ENCODE results near the gene MACROD2. TPM values are rescaled to one million over a fixed set of nuclear protein-coding genes. Genes with fewer than 3 reads are reported as not detected.

MACROD2 gene
- polyA plus RNA-seq, 4 donors, result 1.00 to 4.8 (median 1.4) TPM

GRCh38 chr20:15209537-15209936, 1214.2 kb downstream of the MACROD2 start:
- Histone ChIP-seq H3K27me3 (ENCODE audit: control insufficient read depth in 3 of 3, insufficient read depth in 3 of 3, low read length in 3 of 3) (no peaks in the 10 kb centered on the region), H3K36me3 (ENCODE audit: control insufficient read depth in 3 of 3, insufficient read depth in 2 of 3, low read depth in 1 of 3, low read length in 3 of 3) (no peaks in the 10 kb centered on the region), H3K4me3 (ENCODE audit: low read depth in 1 of 3, low read length in 3 of 3) (no peak overlapping the region), H3K27ac (ENCODE audit: low read depth in 1 of 3, low read length in 2 of 3) (no peak overlapping the region), H3K9me3 (ENCODE audit: control insufficient read depth in 2 of 2, insufficient read depth in 1 of 2, low read depth in 1 of 2, low read length in 1 of 2) (peaks cover 0 to 12% of the 10 kb centered on the region in 2 donors), H3K4me1 (ENCODE audit: control insufficient read depth in 3 of 3, insufficient read depth in 2 of 3, low read depth in 1 of 3, low read length in 2 of 3) (no peaks in the 10 kb centered on the region)
- DNase-seq (no peak), FAIRE-seq (no peak)
- 86 to 91% (median 88%) methylated on average over 1 of the region's 1 CpG for WGBS, 3 donors

- WGBS, 3 donors, result 72 to 94% (median 88%) methylated on average over 1 of the region's 1 CpG
- no peak overlapping the region for H3K27ac ChIP-seq (ENCODE audit: low read depth in 1 of 3, low read length in 2 of 3)
- H3K4me1 ChIP-seq (ENCODE audit: control insufficient read depth in 3 of 3, insufficient read depth in 2 of 3, low read depth in 1 of 3, low read length in 2 of 3), result no peaks in the 10 kb centered on the region
- no peaks in the 10 kb centered on the region for H3K27me3 ChIP-seq (ENCODE audit: control insufficient read depth in 3 of 3, insufficient read depth in 3 of 3, low read length in 3 of 3)
- no peaks in the 10 kb centered on the region for H3K36me3 ChIP-seq (ENCODE audit: control insufficient read depth in 3 of 3, insufficient read depth in 2 of 3, low read depth in 1 of 3, low read length in 3 of 3)
- peaks cover 0 to 2% of the 10 kb centered on the region in 2 donors for H3K9me3 ChIP-seq (ENCODE audit: control insufficient read depth in 2 of 2, insufficient read depth in 1 of 2, low read depth in 1 of 2, low read length in 1 of 2)
- H3K4me3 ChIP-seq (ENCODE audit: low read depth in 1 of 3, low read length in 3 of 3), result no peak overlapping the region
- no peak for DNase-seq
- no peak for FAIRE-seq
Measured at GRCh38 chr20:15214051-15214450, 1218.7 kb downstream of the MACROD2 start.

- WGBS, 3 donors, result 64 to 70% (median 69%) methylated on average over 6 of the region's 6 CpGs
- Histone ChIP-seq H3K27me3 (ENCODE audit: control insufficient read depth in 3 of 3, insufficient read depth in 3 of 3, low read length in 3 of 3) (no peaks in the 10 kb centered on the region), H3K9me3 (ENCODE audit: control insufficient read depth in 2 of 2, insufficient read depth in 1 of 2, low read depth in 1 of 2, low read length in 1 of 2) (no peaks in the 10 kb centered on the region), H3K4me1 (ENCODE audit: control insufficient read depth in 3 of 3, insufficient read depth in 2 of 3, low read depth in 1 of 3, low read length in 2 of 3) (no peaks in the 10 kb centered on the region), H3K27ac (ENCODE audit: low read depth in 1 of 3, low read length in 2 of 3) (no peak overlapping the region), H3K4me3 (ENCODE audit: low read depth in 1 of 3, low read length in 3 of 3) (no peak overlapping the region), H3K36me3 (ENCODE audit: control insufficient read depth in 3 of 3, insufficient read depth in 2 of 3, low read depth in 1 of 3, low read length in 3 of 3) (no peaks in the 10 kb centered on the region)
- DNase-seq (no peak), FAIRE-seq (no peak)
Measured at GRCh38 chr20:15220009-15220656, 1224.8 kb downstream of the MACROD2 start.

GRCh38 chr20:15220778-15221565, 1225.7 kb downstream of the MACROD2 start:
- Histone ChIP-seq H3K27me3 (ENCODE audit: control insufficient read depth in 3 of 3, insufficient read depth in 3 of 3, low read length in 3 of 3) (no peaks in the 10 kb centered on the region), H3K9me3 (ENCODE audit: control insufficient read depth in 2 of 2, insufficient read depth in 1 of 2, low read depth in 1 of 2, low read length in 1 of 2) (no peaks in the 10 kb centered on the region), H3K4me1 (ENCODE audit: control insufficient read depth in 3 of 3, insufficient read depth in 2 of 3, low read depth in 1 of 3, low read length in 2 of 3) (no peaks in the 10 kb centered on the region), H3K27ac (ENCODE audit: low read depth in 1 of 3, low read length in 2 of 3) (no peak overlapping the region), H3K4me3 (ENCODE audit: low read depth in 1 of 3, low read length in 3 of 3) (no peak overlapping the region), H3K36me3 (ENCODE audit: control insufficient read depth in 3 of 3, insufficient read depth in 2 of 3, low read depth in 1 of 3, low read length in 3 of 3) (no peaks in the 10 kb centered on the region)
- WGBS, 3 donors, result 89 to 90% (median 90%) methylated on average over 6 of the region's 6 CpGs
- DNase-seq, result no peak
- no peak for FAIRE-seq

GRCh38 chr20:15222502-15223330, 1227.4 kb downstream of the MACROD2 start:
- WGBS, 3 donors, result 86 to 91% (median 88%) methylated on average over 5 of the region's 5 CpGs
- no peak overlapping the region for H3K4me3 ChIP-seq (ENCODE audit: low read depth in 1 of 3, low read length in 3 of 3)
- H3K36me3 ChIP-seq (ENCODE audit: control insufficient read depth in 3 of 3, insufficient read depth in 2 of 3, low read depth in 1 of 3, low read length in 3 of 3), result no peaks in the 10 kb centered on the region
- no peak for DNase-seq
- no peaks in the 10 kb centered on the region for H3K27me3 ChIP-seq (ENCODE audit: control insufficient read depth in 3 of 3, insufficient read depth in 3 of 3, low read length in 3 of 3)
- no peaks in the 10 kb centered on the region for H3K4me1 ChIP-seq (ENCODE audit: control insufficient read depth in 3 of 3, insufficient read depth in 2 of 3, low read depth in 1 of 3, low read length in 2 of 3)
- no peak for FAIRE-seq
- H3K27ac ChIP-seq (ENCODE audit: low read depth in 1 of 3, low read length in 2 of 3), result no peak overlapping the region
- H3K9me3 ChIP-seq (ENCODE audit: control insufficient read depth in 2 of 2, insufficient read depth in 1 of 2, low read depth in 1 of 2, low read length in 1 of 2), result no peaks in the 10 kb centered on the region

- no peak overlapping the region for H3K27ac ChIP-seq (ENCODE audit: low read depth in 1 of 3, low read length in 2 of 3)
- no peak overlapping the region for H3K4me3 ChIP-seq (ENCODE audit: low read depth in 1 of 3, low read length in 3 of 3)
- WGBS, 3 donors, result 80 to 91% (median 88%) methylated on average over 2 of the region's 2 CpGs
- H3K4me1 ChIP-seq (ENCODE audit: control insufficient read depth in 3 of 3, insufficient read depth in 2 of 3, low read depth in 1 of 3, low read length in 2 of 3), result no peaks in the 10 kb centered on the region
- H3K27me3 ChIP-seq (ENCODE audit: control insufficient read depth in 3 of 3, insufficient read depth in 3 of 3, low read length in 3 of 3), result no peaks in the 10 kb centered on the region
- FAIRE-seq (no peak), DNase-seq (no peak)
- H3K9me3 ChIP-seq (ENCODE audit: control insufficient read depth in 2 of 2, insufficient read depth in 1 of 2, low read depth in 1 of 2, low read length in 1 of 2), result no peaks in the 10 kb centered on the region
- no peaks in the 10 kb centered on the region for H3K36me3 ChIP-seq (ENCODE audit: control insufficient read depth in 3 of 3, insufficient read depth in 2 of 3, low read depth in 1 of 3, low read length in 3 of 3)
Measured at GRCh38 chr20:15224199-15224598, 1228.9 kb downstream of the MACROD2 start.

GRCh38 chr20:15227102-15227501, 1231.8 kb downstream of the MACROD2 start:
- FAIRE-seq (no peak), DNase-seq (no peak)
- Histone ChIP-seq H3K4me1 (ENCODE audit: control insufficient read depth in 3 of 3, insufficient read depth in 2 of 3, low read depth in 1 of 3, low read length in 2 of 3) (no peaks in the 10 kb centered on the region), H3K27me3 (ENCODE audit: control insufficient read depth in 3 of 3, insufficient read depth in 3 of 3, low read length in 3 of 3) (no peaks in the 10 kb centered on the region), H3K36me3 (ENCODE audit: control insufficient read depth in 3 of 3, insufficient read depth in 2 of 3, low read depth in 1 of 3, low read length in 3 of 3) (no peaks in the 10 kb centered on the region), H3K9me3 (ENCODE audit: control insufficient read depth in 2 of 2, insufficient read depth in 1 of 2, low read depth in 1 of 2, low read length in 1 of 2) (peaks cover 0 to 5% of the 10 kb centered on the region in 2 donors), H3K4me3 (ENCODE audit: low read depth in 1 of 3, low read length in 3 of 3) (no peak overlapping the region), H3K27ac (ENCODE audit: low read depth in 1 of 3, low read length in 2 of 3) (no peak overlapping the region)
- 47 to 75% (median 54%) methylated on average over 3 of the region's 3 CpGs for WGBS, 3 donors

GRCh38 chr20:15232243-15232642, 1236.9 kb downstream of the MACROD2 start:
- no peak overlapping the region for H3K4me3 ChIP-seq (ENCODE audit: low read depth in 1 of 3, low read length in 3 of 3)
- peaks cover 0 to 5% of the 10 kb centered on the region in 2 donors for H3K9me3 ChIP-seq (ENCODE audit: control insufficient read depth in 2 of 2, insufficient read depth in 1 of 2, low read depth in 1 of 2, low read length in 1 of 2)
- FAIRE-seq (no peak), DNase-seq (no peak)
- H3K36me3 ChIP-seq (ENCODE audit: control insufficient read depth in 3 of 3, insufficient read depth in 2 of 3, low read depth in 1 of 3, low read length in 3 of 3), result no peaks in the 10 kb centered on the region
- H3K4me1 ChIP-seq (ENCODE audit: control insufficient read depth in 3 of 3, insufficient read depth in 2 of 3, low read depth in 1 of 3, low read length in 2 of 3), result no peaks in the 10 kb centered on the region
- H3K27me3 ChIP-seq (ENCODE audit: control insufficient read depth in 3 of 3, insufficient read depth in 3 of 3, low read length in 3 of 3), result no peaks in the 10 kb centered on the region
- H3K27ac ChIP-seq (ENCODE audit: low read depth in 1 of 3, low read length in 2 of 3), result no peak overlapping the region
- 72 to 86% (median 75%) methylated on average over 1 of the region's 1 CpG for WGBS, 3 donors
